CD14-positive monocyte (primary cell): ENCODE results near the gene CIBAR2. TPM values are rescaled to one million over a fixed set of nuclear protein-coding genes. Genes with fewer than 3 reads are reported as not detected.

ENCODE experiments used
- DNase-seq, 3 donors: peaks; one replicate each; pipeline ENCODE4 v3.0.0-alpha.2; 2011 to 2022
- H2AFZ ChIP-seq: 2 replicates; pipeline ENCODE4 v1.6.0; 2012; ENCODE audit warnings: mild to moderate bottlenecking, low read depth, low read length, inconsistent platforms; ENCODE audit not compliant: insufficient read depth, poor library complexity, severe bottlenecking
- H3K27ac ChIP-seq, 2 donors: 1 replicate in 1 of 2; 2 replicates in 1 of 2; pipeline ENCODE4 v1.5.1; 2012 to 2013; ENCODE audit warnings: low read length in 2 of 2, control low read depth in 1 of 2, inconsistent platforms in 1 of 2, low read depth in 1 of 2, mild to moderate bottlenecking in 1 of 2
- H3K27me3 ChIP-seq, 2 donors: one replicate each; pipeline versions ENCODE4 v1.6.0 to v1.6.1; 2011 to 2013; ENCODE audit warnings: low read length in 2 of 2; ENCODE audit not compliant: control insufficient read depth in 2 of 2, insufficient read depth in 2 of 2
- H3K36me3 ChIP-seq, 2 donors: replicated peaks in 1 of 2; 1 replicate in 1 of 2; 2 replicates in 1 of 2; pipeline versions ENCODE4 v1.5.1 to v1.6.1; 2012 to 2013; ENCODE audit warnings: low read length in 2 of 2, control low read depth in 1 of 2, inconsistent platforms in 1 of 2, mild to moderate bottlenecking in 1 of 2; ENCODE audit not compliant: insufficient read depth in 2 of 2, control insufficient read depth in 1 of 2
- H3K4me1 ChIP-seq, 2 donors: 1 replicate in 1 of 2; 2 replicates in 1 of 2; pipeline versions ENCODE4 v1.5.1 to v1.6.1; 2012 to 2013; ENCODE audit warnings: low read length in 2 of 2, control low read depth in 1 of 2, inconsistent platforms in 1 of 2, mild to moderate bottlenecking in 1 of 2, moderate library complexity in 1 of 2; ENCODE audit not compliant: insufficient read depth in 2 of 2, control insufficient read depth in 1 of 2
- H3K4me2 ChIP-seq: replicated peaks from 2 replicates; pipeline ENCODE3; 2012; ENCODE audit warnings: low read length, moderate library complexity, mild to moderate bottlenecking; ENCODE audit not compliant: poor library complexity, severe bottlenecking; ENCODE audit errors: extremely low read depth
- H3K4me3 ChIP-seq, 3 experiments: fragments of 200-600 bp in 1 of 3; sonication (generic) in 1 of 3; replicated peaks in 1 of 3; 1 replicate in 2 of 3; 2 replicates in 1 of 3; pipeline ENCODE4 v1.5.1; 2011 to 2013; ENCODE audit warnings: low read length in 3 of 3, mild to moderate bottlenecking in 3 of 3, control low read depth in 2 of 3, low read depth in 2 of 3, inconsistent platforms in 1 of 3, moderate library complexity in 1 of 3
- H3K79me2 ChIP-seq: 2 replicates; pipeline ENCODE4 v1.6.0; 2012; ENCODE audit warnings: mild to moderate bottlenecking, control low read depth, inconsistent platforms, low read length, moderate library complexity; ENCODE audit not compliant: insufficient read depth
- H3K9ac ChIP-seq: 2 replicates; pipeline ENCODE4 v1.6.0; 2017; ENCODE audit warnings: low read length, mild to moderate bottlenecking; ENCODE audit not compliant: insufficient read depth, poor library complexity, severe bottlenecking
- H3K9me3 ChIP-seq, 2 donors: replicated peaks in 1 of 2; 1 replicate in 1 of 2; 2 replicates in 1 of 2; pipeline versions ENCODE4 v1.5.1 to v1.6.1; 2012 to 2013; ENCODE audit warnings: low read length in 2 of 2, control low read depth in 1 of 2; ENCODE audit not compliant: control insufficient read depth in 1 of 2, insufficient read depth in 1 of 2
- H4K20me1 ChIP-seq: 2 replicates; pipeline ENCODE4 v1.6.0; 2012; ENCODE audit warnings: mild to moderate bottlenecking, low read length, control low read depth, moderate library complexity; ENCODE audit not compliant: insufficient read depth
- H3K27ac Mint-ChIP-seq, 7 donors: one replicate each; pipeline ENCODE4 v1.8.0; 2020; ENCODE audit warnings: mild to moderate bottlenecking in 7 of 7, mixed read lengths in 7 of 7, moderate library complexity in 6 of 7, inconsistent platforms in 2 of 7
- H3K27me3 Mint-ChIP-seq, 3 donors: one replicate each; pipeline ENCODE4 v1.8.0; 2021 to 2022; ENCODE audit warnings: low read depth in 3 of 3, mild to moderate bottlenecking in 3 of 3, mixed read lengths in 3 of 3, moderate library complexity in 3 of 3, inconsistent platforms in 1 of 3
- H3K36me3 Mint-ChIP-seq, 2 donors: one replicate each; pipeline ENCODE4 v1.8.0; 2020; ENCODE audit warnings: mixed read lengths in 2 of 2, inconsistent platforms in 1 of 2, mild to moderate bottlenecking in 1 of 2
- H3K4me1 Mint-ChIP-seq: one replicate; pipeline ENCODE4 v1.8.0; 2020; ENCODE audit warnings: mild to moderate bottlenecking, mixed read lengths
- H3K4me3 Mint-ChIP-seq, 2 donors: one replicate each; pipeline ENCODE4 v1.8.0; 2020; ENCODE audit warnings: mild to moderate bottlenecking in 2 of 2, mixed read lengths in 2 of 2, moderate library complexity in 1 of 2
- H3K9me3 Mint-ChIP-seq, 7 donors: one replicate each; pipeline ENCODE4 v1.8.0; 2020 to 2022; ENCODE audit warnings: mixed read lengths in 7 of 7, mild to moderate bottlenecking in 6 of 7, moderate library complexity in 6 of 7, inconsistent platforms in 2 of 7
- CTCF ChIP-seq: fragments of 200-600 bp; IDR thresholded peaks from one replicate; pipeline ENCODE4 v1.8.0; 2022; ENCODE audit warnings: antibody characterized with exemption, mild to moderate bottlenecking
- WGBS: methylation state at CpG from one replicate; pipeline ENCODE4 v1.1.5; 2013; ENCODE audit warnings: missing lambda C conversion rate; ENCODE audit not compliant: insufficient coverage; 5-methylcytosine and 5-hydroxymethylcytosine counted together
- intact Hi-C, 2 donors: fragments of 100-400 bp; cut with micrococcal nuclease; formaldehyde crosslinking; loops; one replicate each; pipeline versions ENCODE4 v1.15.0 to v1.15.1; 2023
- polyA plus RNA-seq, 3 donors: library from polyadenylated mRNA; depleted of rRNA in 1 of 3; unstranded in 2 of 3; stranded (reverse) in 1 of 3; fragments of 300-500 nt in 2 of 3; fragments of >200 nt in 1 of 3; fragmentation: Illumina TruSeq in 2 of 3; gene quantifications; 1 replicate in 2 of 3; 2 replicates in 1 of 3; pipeline ENCODE4 v1.2.3, GENCODE V29; 2012 to 2021

The CIBAR2 gene
- polyA plus RNA-seq, 3 donors = not detected

- Histone ChIP-seq H3K36me3 (no peaks in the 10 kb centered on the region), H3K79me2 (no peaks in the 10 kb centered on the region), H3K4me2 (no peak overlapping the region), H3K9ac (no peak overlapping the region), H3K9me3 (no peaks in the 10 kb centered on the region), H2AFZ (no peak overlapping the region), H4K20me1 (no peaks in the 10 kb centered on the region), H3K27ac (no peak overlapping the region), H3K4me3 (no peak overlapping the region), H3K27me3 (no peaks in the 10 kb centered on the region), H3K4me1 (peaks cover 26 to 28% of the 10 kb centered on the region in 2 donors)
- peaks cover 0 to 8% (median 5%) of the 10 kb centered on the region in 3 donors for H3K27me3 Mint-ChIP-seq
- H3K4me3 Mint-ChIP-seq = no peak overlapping the region
- no peak for DNase-seq
- H3K9me3 Mint-ChIP-seq = no peaks in the 10 kb centered on the region
- H3K4me1 Mint-ChIP-seq = peaks cover 32% of the 10 kb centered on the region
- WGBS = 95% methylated on average over 7 of the region's 7 CpGs
- H3K36me3 Mint-ChIP-seq = peaks cover 0 to 4% of the 10 kb centered on the region in 2 donors
- intact Hi-C loops = loop anchor here in 1 of 2 donors (5.0 kb wide), 1 partner anchor 39 kb away; no protein-coding TSS in a partner anchor
- no peak overlapping the region for H3K27ac Mint-ChIP-seq
- TF ChIP-seq CTCF = no peak
These were observed 44.2 kb upstream of the CIBAR2 start for GRCh38 chr16:85156440-85156839.

- WGBS = 96% methylated on average over 10 of the region's 12 CpGs
- Mint-ChIP-seq H3K4me3 (no peak overlapping the region), H3K36me3 (peaks cover 0 to 4% of the 10 kb centered on the region in 2 donors), H3K27ac (no peak overlapping the region), H3K4me1 (peaks cover 16% of the 10 kb centered on the region), H3K27me3 (peaks cover 3 to 7% (median 7%) of the 10 kb centered on the region in 3 donors), H3K9me3 (no peaks in the 10 kb centered on the region)
- no peak for TF ChIP-seq CTCF
- Histone ChIP-seq H3K4me3 (no peak overlapping the region), H3K4me1 (peaks cover 16 to 17% of the 10 kb centered on the region in 2 donors), H3K9me3 (no peaks in the 10 kb centered on the region), H3K27ac (no peak overlapping the region), H3K9ac (no peak overlapping the region), H4K20me1 (no peaks in the 10 kb centered on the region), H3K36me3 (no peaks in the 10 kb centered on the region), H3K27me3 (no peaks in the 10 kb centered on the region), H3K79me2 (no peaks in the 10 kb centered on the region), H2AFZ (no peak overlapping the region), H3K4me2 (no peak overlapping the region)
- no peak for DNase-seq
- intact Hi-C loops = no loop called here
These were observed 41.4 kb upstream of the CIBAR2 start for GRCh38 chr16:85153656-85154091.
